Measurements from ENCODE around the gene MATR3.

DNA sequence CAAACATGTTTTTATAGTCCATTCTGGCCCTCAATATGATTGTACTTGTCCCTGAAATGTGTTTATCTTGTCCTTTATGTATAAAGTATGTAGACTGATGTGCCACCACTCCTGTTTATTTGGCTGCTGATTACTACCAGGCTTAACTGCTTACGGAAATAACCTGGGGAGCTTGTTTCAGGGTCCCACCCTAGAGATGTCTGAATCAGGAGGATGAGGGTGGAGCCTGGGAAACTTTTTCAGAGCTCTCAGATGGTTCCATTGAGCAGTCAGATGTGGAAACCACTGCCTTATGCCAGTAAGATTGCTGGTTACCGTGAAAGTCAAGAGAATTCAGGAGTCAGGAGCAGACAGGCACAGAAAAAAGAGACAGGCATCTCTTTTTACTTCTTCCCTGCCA lies 70.4 kb downstream of the MATR3 start:
- TF ChIP-seq, protein P1, sequence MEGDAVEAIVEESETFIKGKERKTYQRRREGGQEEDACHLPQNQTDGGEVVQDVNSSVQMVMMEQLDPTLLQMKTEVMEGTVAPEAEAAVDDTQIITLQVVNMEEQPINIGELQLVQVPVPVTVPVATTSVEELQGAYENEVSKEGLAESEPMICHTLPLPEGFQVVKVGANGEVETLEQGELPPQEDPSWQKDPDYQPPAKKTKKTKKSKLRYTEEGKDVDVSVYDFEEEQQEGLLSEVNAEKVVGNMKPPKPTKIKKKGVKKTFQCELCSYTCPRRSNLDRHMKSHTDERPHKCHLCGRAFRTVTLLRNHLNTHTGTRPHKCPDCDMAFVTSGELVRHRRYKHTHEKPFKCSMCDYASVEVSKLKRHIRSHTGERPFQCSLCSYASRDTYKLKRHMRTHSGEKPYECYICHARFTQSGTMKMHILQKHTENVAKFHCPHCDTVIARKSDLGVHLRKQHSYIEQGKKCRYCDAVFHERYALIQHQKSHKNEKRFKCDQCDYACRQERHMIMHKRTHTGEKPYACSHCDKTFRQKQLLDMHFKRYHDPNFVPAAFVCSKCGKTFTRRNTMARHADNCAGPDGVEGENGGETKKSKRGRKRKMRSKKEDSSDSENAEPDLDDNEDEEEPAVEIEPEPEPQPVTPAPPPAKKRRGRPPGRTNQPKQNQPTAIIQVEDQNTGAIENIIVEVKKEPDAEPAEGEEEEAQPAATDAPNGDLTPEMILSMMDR (conservative IDR thresholded peaks at IDR 0.05) = no peak
- TF ChIP-seq EZH2 (IDR thresholded peaks at IDR 0.05; ENCODE audit: low read depth) = no peak
